Upper lobe of left lung (tissue), 6 donors: Measurements from ENCODE around the gene BBS5. TPM values are rescaled to one million over a fixed set of nuclear protein-coding genes. Genes with fewer than 3 reads are reported as not detected.
"Not testable (repeated sequence)": the region's sequence is repeated elsewhere in the genome, so short reads cannot be mapped to it uniquely, and the experiment has no call there.

Source experiments
- ATAC-seq, 2 donors: fragments of 200-7000 bp; cut with Tn5 transposase; one replicate each; pipeline ENCODE4 v1.9.1; 2022; ENCODE audit warnings: mild to moderate bottlenecking in 2 of 2, moderate library complexity in 2 of 2; ENCODE audit not compliant: low FRiP score in 2 of 2
- DNase-seq, 2 donors: peaks; one replicate each; pipeline ENCODE4 v3.0.0-alpha.2; 2019 to 2020
- H3K27ac ChIP-seq, 4 donors: fragments of 200-600 bp; sonication (generic); one replicate each; pipeline ENCODE4 v1.5.1; 2016 to 2019
- H3K27me3 ChIP-seq, 4 donors: fragments of 200-600 bp; sonication (generic); one replicate each; pipeline ENCODE4 v1.5.1; 2017 to 2019
- H3K36me3 ChIP-seq, 4 donors: fragments of 200-600 bp; sonication (generic); one replicate each; pipeline ENCODE4 v1.5.1; 2016 to 2019
- H3K4me1 ChIP-seq, 4 donors: fragments of 200-600 bp; sonication (generic); one replicate each; pipeline ENCODE4 v1.5.1; 2018 to 2019
- H3K4me3 ChIP-seq, 4 donors: fragments of 200-600 bp; sonication (generic); one replicate each; pipeline ENCODE4 v1.5.1; 2017 to 2019; ENCODE audit warnings: mild to moderate bottlenecking in 2 of 4, moderate library complexity in 1 of 4
- H3K9me3 ChIP-seq, 4 donors: fragments of 200-600 bp; sonication (generic); one replicate each; pipeline ENCODE4 v1.5.1; 2018 to 2019
- EP300 ChIP-seq, 4 donors: sonication (generic); formaldehyde crosslinking; IDR thresholded peaks; one replicate each; pipeline ENCODE4 v1.5.1; 2017; ENCODE audit warnings: antibody characterized with exemption in 4 of 4, control low read depth in 2 of 4
- POLR2A ChIP-seq, 4 donors: fragments of 450-650 bp; IDR thresholded peaks; one replicate each; pipeline ENCODE4 v1.5.1; 2016 to 2017; ENCODE audit warnings: antibody characterized with exemption in 4 of 4, mild to moderate bottlenecking in 2 of 4
- POLR2AphosphoS5 ChIP-seq, 2 donors: sonication (generic); formaldehyde crosslinking; IDR thresholded peaks; one replicate each; pipeline ENCODE4 v1.5.1; 2017; ENCODE audit warnings: antibody characterized with exemption in 2 of 2
- WGBS, 2 donors: methylation state at CpG; one replicate each; pipeline ENCODE4 v1.1.5; 2017 to 2018; 5-methylcytosine and 5-hydroxymethylcytosine counted together
- total RNA-seq, 6 donors: library from RNA; depleted of rRNA in 4 of 6; stranded (reverse); fragments of >200 nt in 4 of 6; gene quantifications; one replicate each; pipeline versions ENCODE4 v1.1.0 to v1.2.1, GENCODE V29; 2016 to 2021
- TF ChIP-seq, protein P1 (sequence below), 6 experiments: fragments of 450-650 bp in 4 of 6; fragments of 200-600 bp in 2 of 6; sonication (generic) in 2 of 6; IDR thresholded peaks; one replicate each; pipeline ENCODE4 v1.5.1; 2016 to 2019; ENCODE audit warnings: antibody characterized with exemption in 6 of 6
- donor health status: DM: no; HTN: no; CAD: no; lungs with moderate emphysema.
- donor health status: DM: no; HTN: yes; CAD: no; lungs with severe emphysema.

BBS5 gene
- total RNA-seq, 6 donors from 2014 or later, result 5.8 to 20.8 (median 7.2) TPM

DNA sequence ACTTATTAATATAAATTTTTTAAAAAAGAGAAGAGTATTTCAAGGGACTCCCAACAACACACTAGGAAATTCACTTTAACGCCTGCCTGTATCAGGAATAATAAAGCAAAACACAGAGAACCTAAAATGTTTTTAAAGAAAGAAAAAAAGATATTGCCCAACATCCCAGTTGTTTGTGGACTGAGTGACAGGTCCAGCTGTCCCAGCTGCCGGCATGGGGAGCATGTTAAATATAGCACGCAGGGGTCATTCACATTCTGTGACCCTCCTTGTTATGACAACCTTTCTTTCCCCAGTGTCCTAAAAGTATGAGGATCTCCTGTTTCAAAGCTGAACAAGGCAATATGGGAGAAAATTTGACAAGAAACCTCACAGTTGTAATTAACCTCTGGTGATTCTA, 34.6 kb downstream of the BBS5 start:
- WGBS, 2 donors, result 66 to 72% methylated on average over 3 of the region's 3 CpGs
- no peak for ATAC-seq

GRCh38 chr2:169514758-169515157, 35.5 kb downstream of the BBS5 start:
- not testable (repeated sequence) for H3K4me1 ChIP-seq, DNase-seq, H3K27me3 ChIP-seq, H3K36me3 ChIP-seq, ATAC-seq, H3K9me3 ChIP-seq, H3K4me3 ChIP-seq, H3K27ac ChIP-seq
- WGBS, 2 donors, result 95 to 96% methylated on average over 7 of the region's 7 CpGs

More for the DNA sequence above, 34.6 kb downstream of the BBS5 start:
- H3K4me1 ChIP-seq, result peaks cover 0 to 6% (median 0%) of the 10 kb centered on the region in 4 donors
- no peaks in the 10 kb centered on the region for H3K36me3 ChIP-seq
- no peak overlapping the region for H3K27ac ChIP-seq
- no peaks in the 10 kb centered on the region for H3K27me3 ChIP-seq
- H3K4me3 ChIP-seq, result no peak overlapping the region
- no peak for DNase-seq
- no peaks in the 10 kb centered on the region for H3K9me3 ChIP-seq
- TF ChIP-seq EP300 (IDR thresholded peaks at IDR 0.05), result no peak
- peak in 1 of 2 donors; percentile 21 for TF ChIP-seq POLR2AphosphoS5 (IDR thresholded peaks at IDR 0.05)

DNA sequence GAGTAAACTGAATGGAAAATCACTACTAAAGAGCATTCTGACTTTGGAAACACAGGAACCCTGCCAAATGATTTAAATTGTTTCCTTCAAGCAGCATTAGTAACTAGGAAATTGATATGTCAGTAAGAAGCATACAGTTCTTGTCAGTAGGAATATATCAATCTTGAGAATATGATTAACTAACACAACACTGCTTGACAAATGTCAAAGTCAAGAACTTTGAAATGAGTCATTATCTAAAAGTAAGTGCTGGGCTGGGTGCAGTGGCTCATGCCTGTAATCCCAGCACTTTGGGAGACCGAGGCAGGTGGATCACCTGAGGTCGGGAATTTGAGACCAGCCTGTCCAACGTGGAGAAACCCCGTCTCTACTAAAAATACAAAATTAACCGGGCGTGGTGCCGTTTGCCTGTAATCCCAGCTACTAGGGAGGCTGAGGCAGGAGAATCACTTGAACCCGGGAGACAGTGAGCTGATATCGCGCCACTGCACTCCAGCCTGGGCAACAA, 37.2 kb downstream of the BBS5 start:
- WGBS, 2 donors, result 94 to 95% methylated on average over 10 of the region's 10 CpGs
- not testable (repeated sequence) for H3K36me3 ChIP-seq, H3K27ac ChIP-seq, H3K4me3 ChIP-seq, ATAC-seq, DNase-seq, H3K9me3 ChIP-seq, H3K4me1 ChIP-seq, H3K27me3 ChIP-seq

- no peak for TF ChIP-seq POLR2A (IDR thresholded peaks at IDR 0.05)
- TF ChIP-seq, protein P1, sequence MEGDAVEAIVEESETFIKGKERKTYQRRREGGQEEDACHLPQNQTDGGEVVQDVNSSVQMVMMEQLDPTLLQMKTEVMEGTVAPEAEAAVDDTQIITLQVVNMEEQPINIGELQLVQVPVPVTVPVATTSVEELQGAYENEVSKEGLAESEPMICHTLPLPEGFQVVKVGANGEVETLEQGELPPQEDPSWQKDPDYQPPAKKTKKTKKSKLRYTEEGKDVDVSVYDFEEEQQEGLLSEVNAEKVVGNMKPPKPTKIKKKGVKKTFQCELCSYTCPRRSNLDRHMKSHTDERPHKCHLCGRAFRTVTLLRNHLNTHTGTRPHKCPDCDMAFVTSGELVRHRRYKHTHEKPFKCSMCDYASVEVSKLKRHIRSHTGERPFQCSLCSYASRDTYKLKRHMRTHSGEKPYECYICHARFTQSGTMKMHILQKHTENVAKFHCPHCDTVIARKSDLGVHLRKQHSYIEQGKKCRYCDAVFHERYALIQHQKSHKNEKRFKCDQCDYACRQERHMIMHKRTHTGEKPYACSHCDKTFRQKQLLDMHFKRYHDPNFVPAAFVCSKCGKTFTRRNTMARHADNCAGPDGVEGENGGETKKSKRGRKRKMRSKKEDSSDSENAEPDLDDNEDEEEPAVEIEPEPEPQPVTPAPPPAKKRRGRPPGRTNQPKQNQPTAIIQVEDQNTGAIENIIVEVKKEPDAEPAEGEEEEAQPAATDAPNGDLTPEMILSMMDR (IDR thresholded peaks at IDR 0.05), result no peak
- no peak for TF ChIP-seq POLR2AphosphoS5 (IDR thresholded peaks at IDR 0.05)
- TF ChIP-seq EP300 (IDR thresholded peaks at IDR 0.05), result no peak
- ATAC-seq, result no peak
Measured at GRCh38 chr2:169520896-169521295, 41.6 kb downstream of the BBS5 start.

DNA sequence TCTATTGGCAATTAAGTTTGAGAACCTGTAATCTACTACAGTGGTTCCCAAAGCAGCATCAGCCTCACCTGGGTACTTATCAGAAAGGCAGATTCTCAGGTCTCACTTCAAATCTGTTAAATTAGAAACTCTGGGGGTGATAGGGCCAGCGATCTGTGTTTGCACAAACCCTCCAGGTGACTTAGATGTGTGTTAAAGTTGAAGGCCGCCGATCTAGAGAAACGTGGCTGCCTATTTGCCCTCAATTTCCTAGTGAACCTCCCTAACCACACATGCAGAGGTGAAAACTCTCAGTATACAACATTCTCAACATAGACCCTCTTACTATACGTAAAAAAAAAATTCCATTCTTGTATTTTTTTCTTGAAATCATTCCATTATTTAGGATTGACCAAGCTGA, 44.4 kb downstream of the BBS5 start:
- no peak overlapping the region for H3K27ac ChIP-seq
- no peaks in the 10 kb centered on the region for H3K9me3 ChIP-seq
- TF ChIP-seq, protein P1 (IDR thresholded peaks at IDR 0.05), result no peak
- TF ChIP-seq EP300 (IDR thresholded peaks at IDR 0.05), result no peak
- no peak for TF ChIP-seq POLR2A (IDR thresholded peaks at IDR 0.05)
- TF ChIP-seq POLR2AphosphoS5 (IDR thresholded peaks at IDR 0.05), result no peak
- H3K36me3 ChIP-seq, result no peaks in the 10 kb centered on the region
- no peaks in the 10 kb centered on the region for H3K27me3 ChIP-seq
- ATAC-seq (no peak), DNase-seq (no peak)
- H3K4me3 ChIP-seq, result no peak overlapping the region
- H3K4me1 ChIP-seq, result no peaks in the 10 kb centered on the region
- 65 to 69% methylated on average over 5 of the region's 5 CpGs for WGBS, 2 donors

More at GRCh38 chr2:169520896-169521295, 41.6 kb downstream of the BBS5 start:
- H3K27me3 ChIP-seq, result no peaks in the 10 kb centered on the region
- no peaks in the 10 kb centered on the region for H3K4me1 ChIP-seq
- H3K4me3 ChIP-seq, result no peak overlapping the region
- no peak overlapping the region for H3K27ac ChIP-seq
- H3K9me3 ChIP-seq, result no peaks in the 10 kb centered on the region
- no peaks in the 10 kb centered on the region for H3K36me3 ChIP-seq
- DNase-seq, result no peak

DNA sequence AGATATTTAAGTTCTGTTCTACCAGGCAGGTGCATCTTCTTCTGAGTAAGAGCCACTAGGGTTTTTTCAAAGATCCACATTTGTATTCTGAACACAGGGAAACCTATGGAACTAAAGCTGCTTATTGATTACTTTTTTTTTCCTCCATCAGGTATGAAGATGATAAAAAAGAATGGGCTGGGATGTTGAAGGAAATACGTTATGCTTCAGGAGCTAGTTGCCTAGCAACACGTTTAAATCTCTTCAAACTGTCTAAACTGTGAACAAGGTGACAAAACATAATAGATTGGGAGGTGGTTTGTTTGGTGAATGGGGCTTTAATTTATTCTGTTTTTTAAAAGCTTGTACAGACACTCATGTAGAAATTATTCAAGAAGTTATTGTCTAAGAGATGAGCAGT, 46.1 kb downstream of the BBS5 start:
- TF ChIP-seq, protein P1 (IDR thresholded peaks at IDR 0.05), result no peak
- TF ChIP-seq POLR2AphosphoS5 (IDR thresholded peaks at IDR 0.05), result no peak
- TF ChIP-seq EP300 (IDR thresholded peaks at IDR 0.05), result no peak
- no peak for TF ChIP-seq POLR2A (IDR thresholded peaks at IDR 0.05)
- no peak overlapping the region for H3K27ac ChIP-seq
- ATAC-seq (no peak), DNase-seq (no peak)
- H3K9me3 ChIP-seq, result no peaks in the 10 kb centered on the region
- H3K4me3 ChIP-seq, result no peak overlapping the region
- no peaks in the 10 kb centered on the region for H3K4me1 ChIP-seq
- no peaks in the 10 kb centered on the region for H3K27me3 ChIP-seq
- peaks cover 0 to 7% (median 0%) of the 10 kb centered on the region in 4 donors for H3K36me3 ChIP-seq
- WGBS, 2 donors, result 70 to 79% methylated on average over 2 of the region's 2 CpGs
